HG02623 (cell line): ENCODE measurements around the gene RCOR3.

Experiments used
- ATAC-seq: cut with Tn5 transposase; IDR thresholded peaks from one replicate; pipeline ENCODE4 v1.9.1; 2021; ENCODE audit warnings: moderate library complexity; ENCODE audit not compliant: unreplicated experiment

RCOR3 gene

DNA sequence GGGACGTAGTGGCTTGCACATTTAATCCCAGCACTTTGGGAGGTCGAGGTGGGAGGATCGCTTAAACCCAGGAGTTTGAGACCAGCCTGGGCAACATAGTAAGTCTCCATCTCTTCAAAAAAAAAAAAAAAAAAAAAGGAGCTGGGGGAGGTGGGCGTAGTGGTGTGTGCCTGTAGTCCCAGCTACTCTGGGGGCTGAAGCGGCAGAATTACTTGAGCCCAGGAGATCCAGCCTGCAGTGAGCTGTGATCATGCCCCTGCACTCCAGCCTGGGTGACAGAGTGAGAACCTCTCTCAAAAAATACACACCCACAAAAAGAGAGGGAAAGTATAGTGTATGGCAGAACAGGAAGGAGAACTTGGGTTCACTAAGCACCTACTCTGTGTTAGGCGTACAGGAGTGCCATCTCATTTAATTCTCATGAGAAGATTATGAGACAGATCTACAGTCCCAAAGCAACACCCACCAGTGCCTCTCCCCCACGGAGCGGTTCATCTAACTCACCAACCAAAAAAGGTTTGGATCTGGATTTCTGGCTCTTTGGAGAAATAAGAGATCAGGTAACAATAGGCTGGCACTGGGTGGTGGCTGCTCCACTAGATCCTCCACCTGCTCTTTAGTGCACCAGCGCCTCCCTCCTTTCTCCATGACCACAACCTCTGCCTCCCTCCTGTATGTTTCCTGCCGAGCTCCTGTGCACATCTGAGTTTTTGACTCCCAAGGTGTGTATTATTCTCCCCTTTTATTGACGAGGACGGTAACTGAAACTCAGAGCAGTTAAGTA lies 66.0 kb downstream of the RCOR3 start:
- no peak for ATAC-seq

DNA sequence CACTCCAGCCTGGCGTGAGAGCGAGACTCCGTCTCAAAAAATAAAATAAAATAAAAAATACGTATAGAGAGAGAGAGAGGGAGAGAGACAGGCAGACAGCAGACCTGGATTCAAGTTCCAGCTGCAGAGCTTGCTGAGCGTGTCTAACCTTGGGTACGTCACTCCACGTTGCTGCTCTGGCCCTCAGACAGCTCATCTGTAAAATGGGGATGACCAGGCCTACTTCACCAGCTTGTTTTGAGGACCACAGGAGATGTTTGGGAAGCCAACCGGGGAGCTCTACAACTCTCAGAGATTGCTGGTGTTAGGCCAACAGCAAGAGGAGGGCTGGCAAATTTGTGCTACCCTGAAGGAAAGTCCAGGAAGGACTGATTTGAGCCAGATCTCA lies 67.0 kb downstream of the RCOR3 start:
- no peak for ATAC-seq

DNA sequence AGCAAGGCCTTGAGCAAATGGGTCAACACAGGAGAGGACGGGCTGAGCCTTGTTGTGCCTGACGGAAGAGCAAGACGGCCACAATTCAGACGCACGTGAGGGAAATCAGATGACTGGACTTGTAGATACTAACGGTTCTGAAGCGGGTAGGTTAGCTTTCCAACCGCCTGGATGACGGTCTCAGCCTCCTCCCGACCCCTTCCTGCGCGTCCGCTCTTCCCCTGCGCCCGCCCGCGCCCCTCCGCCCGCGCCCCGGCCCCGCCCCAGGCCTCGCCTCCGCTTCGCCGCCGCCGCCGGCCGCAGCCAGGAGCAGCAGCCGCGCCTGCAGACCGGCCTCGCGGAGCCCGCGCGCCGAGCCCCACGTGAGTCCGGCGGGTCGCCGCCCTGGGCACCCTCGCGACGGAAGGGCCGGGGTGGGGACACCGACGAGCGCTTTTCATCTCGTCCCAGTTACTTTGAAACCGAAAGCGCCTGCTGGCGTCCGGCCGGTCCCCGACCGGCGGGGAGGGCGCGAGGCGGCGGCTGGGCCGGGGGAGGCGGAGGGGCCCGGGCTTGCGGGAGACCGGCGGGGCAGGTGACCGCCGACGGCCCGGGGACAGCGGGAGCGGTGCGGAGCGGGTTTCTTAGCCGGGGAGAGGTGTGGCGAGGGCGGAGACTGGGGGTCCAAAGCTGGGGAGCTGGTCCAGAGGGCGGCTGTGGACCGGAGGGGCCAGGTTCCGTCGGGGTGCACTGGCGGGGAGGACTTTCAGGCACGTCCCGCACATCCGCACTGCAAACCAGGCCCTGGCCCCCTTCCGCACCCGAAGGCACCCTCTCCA lies 67.6 kb downstream of the RCOR3 start, which contains the start of gene TRAF5:
TSS of gene TRAF5 (plus strand) at position 306 of the 818 bp plus-strand sequence. CDS start 26,407 bp downstream, outside the sequence.
- ATAC-seq: peak; percentile 24

DNA sequence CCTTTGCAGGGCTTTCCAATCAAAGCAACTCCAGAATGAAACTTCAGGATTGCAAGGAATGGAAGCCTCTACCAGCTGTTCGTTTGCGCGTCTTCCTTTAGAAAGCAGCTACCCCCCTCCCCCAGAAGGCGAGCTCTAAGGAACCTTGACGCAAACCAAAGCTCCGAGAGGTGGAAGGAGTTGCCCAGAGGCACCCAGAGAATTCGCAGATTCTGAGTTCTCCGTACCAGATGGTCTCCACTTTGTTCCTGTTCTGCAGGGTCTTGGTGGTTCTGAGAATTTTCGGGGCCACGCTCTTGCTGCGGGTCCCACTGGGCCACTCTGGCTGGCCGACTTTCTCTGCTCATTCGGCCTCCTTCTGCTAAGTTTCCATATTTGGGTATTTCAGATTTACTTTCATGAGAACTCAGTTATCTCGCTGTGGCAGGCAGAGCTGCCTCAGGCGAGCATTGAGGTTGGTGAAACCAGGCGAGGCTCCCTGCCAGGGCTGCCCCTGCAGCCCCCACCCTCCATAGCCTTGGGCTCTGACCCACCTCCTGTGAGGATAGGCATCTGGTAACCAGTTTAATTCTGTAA lies 68.3 kb downstream of the RCOR3 start:
- ATAC-seq: peak; percentile 25

DNA sequence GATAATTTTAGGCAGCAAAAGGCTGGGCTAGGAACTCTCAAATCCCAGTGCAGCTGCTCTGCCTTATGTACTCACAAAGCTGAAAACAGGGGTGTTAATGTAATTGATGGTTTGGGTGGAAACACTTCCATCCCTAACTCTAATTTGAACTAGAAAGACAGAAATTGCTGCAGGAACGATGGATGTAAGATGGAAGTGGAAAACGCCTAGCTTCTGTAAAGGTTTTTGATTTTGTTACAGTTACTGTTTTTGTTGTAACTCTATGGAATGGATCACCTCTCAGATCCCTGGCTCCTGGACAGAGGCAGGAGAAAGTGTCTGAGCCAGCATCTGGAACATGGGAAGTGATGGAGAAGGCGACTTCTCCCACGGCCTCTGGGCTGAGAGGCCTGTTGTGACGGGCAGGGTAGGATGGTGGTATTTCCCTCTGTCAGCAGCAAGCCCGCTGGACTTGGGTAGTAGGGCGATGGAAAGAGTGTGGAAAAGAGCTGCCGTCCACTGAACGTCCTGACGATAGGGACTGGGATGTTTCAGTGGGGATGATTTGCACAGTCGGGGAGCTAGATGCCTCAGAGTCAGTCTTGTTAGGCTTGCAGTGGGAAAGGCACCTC lies 69.0 kb downstream of the RCOR3 start:
- ATAC-seq: no peak

DNA sequence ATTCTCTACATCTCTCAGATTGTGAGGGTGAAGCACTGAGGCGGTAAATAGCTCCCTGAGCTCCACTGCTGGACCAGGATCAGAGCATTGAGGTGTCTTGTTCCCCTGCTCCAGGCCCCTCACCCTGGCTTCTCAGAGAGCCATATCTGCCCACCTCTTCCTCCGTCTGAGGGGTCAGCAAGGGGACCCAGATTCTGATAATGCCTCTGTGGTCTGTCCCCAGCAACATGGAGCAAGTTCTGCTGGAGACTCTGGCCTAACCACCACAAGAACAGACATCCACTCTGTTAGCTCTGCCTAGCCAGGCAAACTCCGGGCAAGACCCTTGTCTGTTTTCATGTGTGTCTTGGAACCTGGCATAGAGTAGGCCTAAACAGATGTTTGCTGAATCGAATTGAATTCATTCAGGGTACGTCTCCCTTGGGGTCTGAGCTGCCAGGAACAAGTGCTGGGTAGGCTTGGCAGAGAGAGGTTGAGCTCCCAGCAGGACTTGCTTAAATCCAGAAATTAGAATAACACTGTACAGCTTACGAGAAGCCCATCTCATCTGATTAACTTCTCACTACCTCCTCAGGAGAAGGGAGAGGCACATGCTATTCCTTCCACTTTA lies 69.8 kb downstream of the RCOR3 start:
- ATAC-seq: no peak

DNA sequence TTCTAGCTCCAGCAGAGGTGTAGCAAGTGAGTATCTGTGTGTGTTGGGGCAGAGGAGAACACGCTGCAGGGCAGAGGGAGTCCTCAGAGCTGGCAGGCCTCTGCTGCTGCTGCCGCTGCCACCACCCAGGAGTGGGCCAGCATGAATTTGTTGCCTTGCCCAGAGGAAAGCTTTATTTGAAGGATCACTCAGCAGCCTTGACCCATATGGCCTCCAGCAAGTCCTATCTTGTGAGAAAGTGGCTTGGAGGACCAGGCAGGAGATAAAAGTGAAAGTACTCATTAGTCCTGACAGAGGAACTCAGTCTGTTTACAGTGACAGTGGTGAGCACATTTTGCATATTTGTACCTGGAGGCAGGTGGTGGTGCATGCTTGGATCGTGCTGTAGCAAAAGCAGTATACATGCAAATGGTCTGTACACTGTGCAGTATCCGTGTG lies 70.6 kb downstream of the RCOR3 start:
- peak; percentile 52 for ATAC-seq

DNA sequence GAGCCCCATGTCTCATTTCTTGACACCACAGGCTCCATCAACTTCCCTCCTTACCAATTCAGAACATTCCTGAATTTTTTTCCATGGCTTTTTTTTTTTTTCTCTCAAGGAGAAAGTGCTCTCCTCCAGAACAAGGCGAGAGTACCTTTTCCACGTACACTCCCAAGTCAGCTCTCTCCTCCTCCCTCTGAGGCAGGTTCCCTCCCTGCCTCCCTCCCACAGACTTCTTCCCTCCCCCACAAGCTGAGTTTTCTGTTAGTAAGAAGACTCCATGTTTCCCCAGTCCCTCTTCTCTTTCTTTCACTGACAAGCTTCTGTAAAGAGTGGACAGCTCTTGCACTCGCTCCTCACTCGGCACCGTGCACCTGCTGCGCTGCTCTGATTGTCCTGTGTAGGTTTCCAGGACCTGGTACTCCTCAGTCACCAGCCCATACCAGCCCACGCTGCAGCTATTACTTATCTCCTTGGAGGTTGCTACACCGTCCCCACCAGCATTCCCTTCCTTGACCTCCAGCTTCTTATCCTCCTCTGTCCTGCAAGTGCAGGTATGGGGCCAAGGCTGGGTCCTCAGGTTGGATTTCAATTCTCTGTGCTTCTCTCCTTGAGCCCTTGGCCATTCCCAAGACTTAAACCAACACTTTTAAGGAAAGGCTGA lies 71.2 kb downstream of the RCOR3 start:
- ATAC-seq: no peak

DNA sequence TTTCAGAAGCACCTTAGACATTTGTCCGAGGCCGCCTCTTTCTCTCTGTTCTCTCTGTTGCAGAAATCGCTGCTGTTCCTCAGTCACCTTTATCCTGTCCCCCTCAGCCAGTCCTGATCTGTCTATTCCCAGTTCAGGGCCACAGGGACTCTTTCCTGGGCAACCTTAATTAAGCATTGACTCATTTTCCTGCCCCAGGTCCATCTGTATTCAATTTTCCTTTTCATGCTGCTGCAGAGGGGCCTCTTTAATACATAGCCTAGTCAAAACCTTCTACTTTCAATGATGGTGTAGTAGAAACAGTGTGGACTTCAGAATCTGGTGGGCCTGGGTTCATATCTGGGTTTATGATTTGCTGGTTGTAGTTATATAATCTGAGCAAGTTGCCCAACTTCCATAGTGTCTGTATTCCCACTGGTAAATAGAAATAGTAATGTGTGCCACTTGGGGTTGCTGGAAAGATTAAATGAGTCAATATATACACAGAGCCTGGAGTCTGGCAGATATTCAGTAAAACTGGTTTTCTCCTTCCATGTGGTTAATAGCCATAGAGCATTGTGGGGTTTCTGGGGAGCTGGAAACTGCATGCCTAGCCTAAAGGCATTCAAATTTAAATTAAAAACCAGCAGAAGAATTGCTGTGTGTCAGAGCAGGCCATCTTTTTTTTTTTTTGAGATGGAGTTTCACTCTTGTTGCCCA lies 72.0 kb downstream of the RCOR3 start:
- no peak for ATAC-seq

DNA sequence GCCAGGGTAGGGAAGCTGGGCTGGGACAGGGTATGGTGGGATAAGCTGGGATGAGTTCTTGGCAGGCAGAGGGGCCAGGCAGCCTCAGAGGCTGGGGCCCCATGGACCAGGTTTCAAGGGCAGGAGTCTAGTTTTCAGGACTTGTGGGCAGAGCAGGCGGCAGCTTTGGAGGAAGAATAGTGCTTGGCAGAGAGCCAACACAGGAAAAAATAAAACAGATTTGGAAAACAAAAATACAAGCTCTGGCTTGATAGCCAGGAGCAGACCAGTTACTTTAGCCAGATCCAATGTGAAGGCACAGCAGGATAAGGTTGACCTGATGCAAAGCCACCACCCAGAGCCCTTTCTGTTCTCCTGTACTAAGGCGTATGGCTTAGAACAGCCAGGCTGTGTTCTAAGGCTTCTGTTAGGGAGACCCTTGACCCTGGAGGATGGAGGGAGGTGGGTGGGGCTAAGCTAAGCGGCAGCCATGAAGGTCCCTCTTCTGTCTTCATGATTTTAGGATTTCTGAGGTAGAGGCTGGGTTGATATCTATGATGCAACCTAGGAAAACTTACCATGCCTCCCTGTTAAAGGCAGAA lies 73.0 kb downstream of the RCOR3 start:
- no peak for ATAC-seq

DNA sequence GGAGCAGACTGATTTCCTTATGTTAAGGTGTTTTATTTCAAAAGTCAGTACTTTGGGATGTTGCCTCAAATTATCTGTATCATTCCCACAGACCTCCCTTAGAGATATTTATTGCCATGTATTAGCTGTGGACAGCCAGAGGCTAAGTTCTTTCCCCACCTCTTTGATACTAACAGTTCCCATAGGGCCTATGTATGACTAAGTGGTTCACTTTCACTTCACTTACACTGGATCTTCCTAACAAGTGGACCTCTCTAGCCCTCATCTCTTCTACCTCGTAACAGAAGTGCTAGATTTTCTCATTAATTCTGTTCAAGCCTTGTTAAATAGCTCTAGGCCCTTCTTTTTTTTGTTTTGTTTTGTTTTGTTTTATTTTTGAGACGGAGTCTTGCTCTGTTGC lies 73.7 kb downstream of the RCOR3 start:
- no peak for ATAC-seq

DNA sequence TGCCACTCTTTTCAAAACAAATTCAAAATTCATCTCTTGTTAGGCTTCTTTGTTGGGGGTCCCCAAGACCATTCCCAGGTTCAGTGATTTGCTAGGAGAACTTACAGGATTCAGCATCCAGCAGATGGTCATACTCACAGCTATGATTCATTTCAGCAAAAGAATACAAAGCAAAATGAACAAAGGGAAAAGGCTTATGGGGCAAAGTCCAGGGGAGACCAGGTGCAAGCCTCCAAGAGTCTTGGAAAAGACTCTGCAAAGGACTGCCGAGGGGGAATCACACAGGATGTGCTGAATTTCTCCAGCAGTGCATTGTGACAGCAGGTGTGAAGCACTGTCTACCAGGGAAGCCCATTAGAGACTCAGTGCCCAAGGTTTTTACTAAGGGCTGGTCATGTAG lies 74.7 kb downstream of the RCOR3 start:
- no peak for ATAC-seq

DNA sequence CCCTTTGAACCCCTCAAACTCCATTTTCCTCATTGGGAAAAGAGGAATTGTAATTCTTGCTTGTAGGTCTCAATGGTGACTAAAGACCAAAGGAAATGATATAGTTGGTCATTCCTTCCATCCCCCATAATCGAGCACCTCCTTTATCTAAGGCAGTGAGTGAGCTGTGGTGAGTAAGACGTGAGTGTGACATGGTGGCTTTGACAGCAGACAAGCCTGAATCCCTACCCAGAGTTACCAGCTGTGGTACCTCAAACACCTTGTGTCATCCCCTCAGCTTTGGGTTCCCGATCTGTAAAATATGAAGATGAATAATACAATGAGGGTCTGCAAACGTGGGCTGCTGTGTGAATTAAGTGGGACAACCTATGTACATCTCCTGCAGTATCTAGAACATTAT lies 75.8 kb downstream of the RCOR3 start:
- no peak for ATAC-seq

DNA sequence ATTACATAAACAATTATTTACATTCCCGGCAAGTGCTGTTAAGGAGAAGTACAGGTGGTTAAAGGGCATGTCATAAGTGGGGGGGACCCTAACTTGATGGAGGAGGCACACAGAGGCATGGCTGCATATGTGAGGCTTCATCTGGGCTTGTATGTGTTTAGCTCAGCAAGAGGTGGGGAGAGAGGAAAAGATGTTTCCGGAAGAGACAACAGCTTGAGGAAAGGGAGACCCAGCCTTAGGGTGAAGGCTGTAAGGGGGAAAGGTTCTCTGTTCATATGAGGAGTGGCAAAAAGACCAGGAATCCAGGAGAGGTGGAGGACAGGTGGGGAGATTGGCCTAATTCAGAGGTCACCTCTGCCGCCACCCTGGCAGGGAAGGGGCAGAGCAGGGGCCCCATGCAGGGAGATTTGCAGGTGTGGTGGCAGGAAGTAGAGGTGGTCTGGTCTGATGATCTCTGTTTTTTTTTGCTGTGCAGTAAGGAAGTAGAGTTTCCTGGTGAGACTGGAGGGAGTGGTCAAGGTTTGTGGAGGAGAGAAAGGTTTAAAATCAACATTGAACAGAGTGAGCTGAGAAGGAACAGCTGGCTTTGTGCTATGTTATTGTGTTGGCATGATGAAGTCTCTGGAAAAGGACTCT lies 76.5 kb downstream of the RCOR3 start:
- ATAC-seq: peak; percentile 89

DNA sequence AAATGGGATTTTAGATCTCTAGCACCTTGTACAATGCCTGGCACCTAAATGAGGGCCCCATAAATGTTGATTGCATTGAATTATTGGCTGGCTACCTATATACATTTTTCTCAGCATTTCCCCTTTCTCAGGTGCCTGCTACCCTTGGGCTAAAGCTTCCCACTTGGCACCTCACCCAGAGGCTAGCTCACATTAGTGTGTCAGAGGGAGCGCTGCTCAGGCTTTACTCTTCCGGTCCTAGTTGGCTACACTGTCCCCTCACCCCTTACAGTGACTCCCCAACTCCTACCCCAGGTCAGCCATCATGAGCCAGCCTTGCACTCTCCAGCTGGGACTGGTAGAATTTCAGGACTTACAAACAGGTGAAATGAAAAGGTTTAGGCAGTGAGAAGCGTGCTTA lies 77.0 kb downstream of the RCOR3 start:
- ATAC-seq: peak; percentile 8

DNA sequence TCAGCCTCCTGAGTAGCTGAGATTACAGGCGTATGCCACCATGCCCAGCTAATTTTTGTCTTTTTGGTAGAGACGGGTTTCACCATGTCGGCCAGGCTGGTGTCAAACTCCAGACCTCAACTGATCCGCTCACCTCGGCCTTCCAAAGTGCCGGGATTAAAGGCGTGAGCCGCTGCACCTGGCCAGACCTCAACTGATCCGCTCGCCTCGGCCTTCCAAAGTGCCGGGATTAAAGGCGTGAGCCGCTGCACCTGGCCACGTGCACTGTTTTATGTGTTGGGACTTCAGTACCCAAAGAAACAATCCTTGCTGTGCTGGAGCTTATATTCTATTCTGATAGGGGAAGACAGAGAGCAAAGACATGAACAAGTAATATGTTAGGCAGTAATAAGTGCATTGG lies 77.6 kb downstream of the RCOR3 start:
- no peak for ATAC-seq

DNA sequence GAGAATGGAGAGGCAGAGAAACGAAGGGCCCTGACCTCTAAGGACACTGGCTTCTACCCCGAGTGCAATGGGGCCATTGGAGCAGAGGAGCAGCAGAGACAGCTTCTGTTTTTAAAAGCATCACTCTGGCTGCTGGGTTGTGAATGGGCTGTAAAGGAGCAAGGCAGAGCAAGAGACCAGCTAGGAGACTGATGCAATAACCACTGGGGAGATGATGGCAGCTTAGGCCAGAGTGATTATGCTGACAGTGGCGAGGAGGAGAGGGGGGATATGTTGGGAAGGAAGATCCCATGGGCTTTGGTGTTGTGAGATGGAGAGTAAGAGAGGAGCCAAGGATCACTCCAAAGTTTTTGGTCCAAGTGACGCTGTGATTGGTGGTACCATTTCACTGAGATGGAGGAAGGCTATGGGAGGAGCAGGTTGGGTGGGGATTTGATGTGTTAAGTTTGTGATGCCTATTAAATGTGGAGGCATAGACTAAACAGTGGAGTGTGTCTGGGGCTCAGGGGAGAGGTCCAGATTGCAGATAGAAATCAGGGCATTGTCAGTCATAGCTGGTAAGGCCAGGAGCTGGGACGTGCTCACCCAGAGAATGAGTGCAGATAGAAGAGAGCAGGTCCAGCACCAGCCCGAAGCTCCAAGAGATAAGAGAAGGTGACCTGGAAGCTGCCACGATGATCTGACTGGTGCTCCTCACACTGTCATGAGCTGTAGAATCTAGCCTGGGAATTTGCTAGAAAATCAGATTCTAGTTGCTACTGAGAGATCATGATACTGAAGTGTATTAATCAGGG lies 78.5 kb downstream of the RCOR3 start:
- ATAC-seq: no peak

DNA sequence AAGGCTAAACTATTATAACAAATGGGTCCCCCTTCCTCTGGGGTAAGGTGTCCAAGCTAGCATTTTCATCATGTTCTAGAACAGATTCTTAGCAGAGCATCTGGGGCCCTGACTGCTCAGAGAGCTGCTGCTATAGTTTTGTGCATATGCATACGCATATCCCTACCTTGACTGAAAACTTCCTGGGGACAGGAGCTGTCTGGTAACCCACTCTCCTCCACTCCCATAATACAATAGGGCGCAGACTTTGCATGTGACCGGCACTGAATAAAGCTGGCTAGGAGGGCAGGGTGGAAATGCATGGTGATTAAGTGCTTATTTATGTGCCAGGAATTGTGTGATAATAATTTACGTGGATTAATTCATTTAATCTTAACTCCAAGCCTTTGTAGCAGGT lies 79.1 kb downstream of the RCOR3 start:
- ATAC-seq: no peak
